Kidney (tissue), 14 donors: ENCODE measurements around the gene HOXB3. TPM values are rescaled to one million over a fixed set of nuclear protein-coding genes. Genes with fewer than 3 reads are reported as not detected.
A peak's percentile ranks its signal among the peaks of the same experiment; 100 is the strongest.

Source experiments
- DNase-seq, 5 donors: peaks; one replicate each; pipeline ENCODE4 v3.0.0-alpha.2; 2013 to 2020
- FAIRE-seq: peaks from 2 replicates; lab custom pipeline; 2012; peaks lifted over from hg19 to GRCh38; lab: Jason Lieb, UNC
- H3K27ac ChIP-seq, 2 donors: one replicate each; pipeline ENCODE4 v1.7.0; 2013; ENCODE audit warnings: low read depth in 2 of 2, low read length in 2 of 2, inconsistent platforms in 1 of 2
- H3K27me3 ChIP-seq: one replicate; pipeline ENCODE4 v1.7.1; 2013; ENCODE audit warnings: low read length, inconsistent platforms; ENCODE audit not compliant: control insufficient read depth, insufficient read depth
- H3K36me3 ChIP-seq, 3 donors: one replicate each; pipeline versions ENCODE4 v1.7.0 to v1.7.1; 2013; ENCODE audit warnings: low read length in 3 of 3, control low read depth in 1 of 3, inconsistent platforms in 1 of 3; ENCODE audit not compliant: insufficient read depth in 3 of 3, control insufficient read depth in 2 of 3
- H3K4me1 ChIP-seq, 3 donors: one replicate each; pipeline versions ENCODE4 v1.7.0 to v1.7.1; 2013; ENCODE audit warnings: low read length in 3 of 3, inconsistent platforms in 1 of 3, low read depth in 1 of 3; ENCODE audit not compliant: control insufficient read depth in 2 of 3, insufficient read depth in 2 of 3
- H3K4me3 ChIP-seq, 3 donors: one replicate each; pipeline versions ENCODE4 v1.7.0 to v1.8.1; 2013; ENCODE audit warnings: low read length in 3 of 3, control low read depth in 1 of 3, inconsistent platforms in 1 of 3
- H3K9ac ChIP-seq, 3 donors: one replicate each; pipeline versions ENCODE4 v1.7.0 to v1.7.1; 2013; ENCODE audit warnings: low read length in 3 of 3, control low read depth in 1 of 3, inconsistent platforms in 1 of 3
- H3K9me3 ChIP-seq, 3 donors: one replicate each; pipeline versions ENCODE4 v1.7.0 to v1.7.1; 2013; ENCODE audit warnings: low read length in 3 of 3, control low read depth in 1 of 3, inconsistent platforms in 1 of 3; ENCODE audit not compliant: control insufficient read depth in 2 of 3, insufficient read depth in 1 of 3
- CTCF ChIP-seq: IDR thresholded peaks from 3 replicates; pipeline ENCODE4 v1.5.1; 2012; ENCODE audit warnings: mild to moderate bottlenecking, moderate library complexity, borderline replicate concordance; ENCODE audit not compliant: insufficient read depth; ENCODE audit errors: extremely low read depth
- intact Hi-C: fragments of 100-400 bp; cut with DNase I; formaldehyde crosslinking; loops from one replicate; pipeline ENCODE4 v1.11.1; 2022
- polyA plus RNA-seq: library from polyadenylated mRNA; stranded (reverse); fragments of 350-450 nt; fragmentation: Illumina TruSeq; extraction: RNeasy Lipid Tissue Mini Kit (QIAGEN cat#74804); gene quantifications from one replicate; pipeline ENCODE4 v1.2.3, GENCODE V29; 2014; ENCODE audit warnings: low read depth, low replicate concordance; ENCODE audit not compliant: insufficient read depth
- total RNA-seq: library from RNA; stranded (reverse); fragmentation: NEBNext Ultra II Directional; extraction: Animal tissue kit (Norgen Biotek cat#: 25700); gene quantifications from one replicate; pipeline ENCODE4 v1.2.1, GENCODE V29; 2021
- donor health status: control.
- donor health status: control.
- donor health status: control.
- donor health status: control.
- donor health status: control.
- donor health status: DM: yes; HTN: yes; CAD: no.
- donor health status: Normal renal cell carcinoma (clear cell type).

Gene HOXB3
- total and polyA plus RNA-seq, 2 donors from 2014 or later: 12.1 to 99.0 TPM

DNA sequence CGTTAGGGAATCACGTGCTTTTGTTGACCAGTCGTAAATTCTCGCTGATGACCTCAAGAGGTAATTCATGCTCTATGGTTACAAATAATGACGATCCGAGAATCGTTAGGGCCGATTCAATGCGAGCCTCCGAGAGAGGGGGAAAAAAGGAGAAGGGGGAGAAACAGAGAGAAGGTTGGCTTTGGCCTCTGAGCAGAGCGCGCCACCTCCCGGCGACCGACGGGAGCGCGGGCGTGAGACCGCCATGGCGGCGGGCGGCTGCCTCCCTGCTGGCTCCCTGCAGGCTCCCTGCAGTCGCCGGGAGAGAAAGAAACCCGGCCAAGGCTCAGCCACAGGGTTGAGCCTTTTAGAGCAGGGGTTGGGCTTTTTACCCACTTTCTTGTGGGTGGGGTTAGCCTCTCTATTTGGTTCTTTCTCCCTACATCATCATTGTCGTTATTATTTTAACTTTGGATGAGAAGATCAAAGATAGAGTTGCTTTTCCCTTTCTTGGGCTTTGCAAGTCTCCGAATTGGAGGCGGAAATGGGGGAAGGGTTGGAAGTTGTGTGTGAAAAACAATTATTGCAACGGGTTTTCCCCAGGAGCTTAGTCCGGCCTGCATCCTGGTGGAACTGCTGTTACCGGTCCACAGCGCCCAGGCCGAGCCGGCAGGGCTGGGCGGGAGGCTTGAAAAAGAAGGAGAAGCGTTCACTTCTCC, 3.9 kb upstream of the HOXB3 start:
- FAIRE-seq: no peak
- peak; percentile 89 for TF ChIP-seq CTCF
- peaks cover 0 to 12% (median 3%) of the 10 kb centered on the region in 3 donors for H3K36me3 ChIP-seq
- peaks cover 0 to 9% (median 5%) of the 10 kb centered on the region in 3 donors for H3K4me1 ChIP-seq
- intact Hi-C loops: loop anchor here (10.0 kb wide), 1 partner anchor 259 kb away; no protein-coding TSS in a partner anchor
- H3K27ac ChIP-seq: peak overlapping the region; percentile 88 to 90
- no peaks in the 10 kb centered on the region for H3K9me3 ChIP-seq
- H3K4me3 ChIP-seq: peak overlapping the region; percentile 2 to 69 (median 67)
- H3K9ac ChIP-seq: peak overlapping the region in 2 of 3 donors; percentile 56 to 61
- no peaks in the 10 kb centered on the region for H3K27me3 ChIP-seq
- DNase-seq: peak; percentile 94 to 97 (median 97)

GRCh38 chr17:48593126-48593829, 3.2 kb upstream of the HOXB3 start, which contains the start of gene HOXB5:
HOXB5 (minus strand) TSS chr17:48593779; CDS start chr17:48593682, 97 bp downstream.
- intact Hi-C loops: loop anchor here (10.0 kb wide), 1 partner anchor 258 kb away; no protein-coding TSS in a partner anchor
- Histone ChIP-seq H3K27ac (peak within 1 kb of the TSS; percentile 92 to 93), H3K9me3 (no peaks in the 10 kb centered on the region), H3K27me3 (no peaks in the 10 kb centered on the region), H3K36me3 (peaks cover 0 to 12% (median 3%) of the 10 kb centered on the region in 3 donors), H3K4me3 (peak within 1 kb of the TSS; percentile 49 to 69 (median 67)), H3K9ac (peak within 1 kb of the TSS; percentile 45 to 78 (median 61)), H3K4me1 (peaks cover 0 to 8% (median 0%) of the 10 kb centered on the region in 3 donors)
- no peak for FAIRE-seq
- no peak for TF ChIP-seq CTCF
- DNase-seq: peak in 4 of 5 donors; percentile 66 to 80 (median 78)

- no peak for DNase-seq
- Histone ChIP-seq H3K36me3 (peaks cover 0 to 12% (median 3%) of the 10 kb centered on the region in 3 donors), H3K9ac (peak overlapping the region; percentile 18 to 78 (median 61)), H3K27me3 (no peaks in the 10 kb centered on the region), H3K9me3 (no peaks in the 10 kb centered on the region), H3K4me1 (peaks cover 0 to 11% (median 0%) of the 10 kb centered on the region in 3 donors), H3K27ac (peak overlapping the region; percentile 92 to 93), H3K4me3 (peak overlapping the region; percentile 49 to 69 (median 59))
- intact Hi-C loops: loop anchor here (10.0 kb wide), 1 partner anchor 258 kb away; no protein-coding TSS in a partner anchor
- FAIRE-seq: no peak
- TF ChIP-seq CTCF: no peak
Observed at GRCh38 chr17:48592577-48592976, 2.5 kb upstream of the HOXB3 start.
